ENCODE data around the gene SPRR2D.

GRCh38 chr1:153071511-153071910, 30.6 kb upstream of the SPRR2D start, which contains the start of gene SPRR2B:
- TF ChIP-seq, protein P1, sequence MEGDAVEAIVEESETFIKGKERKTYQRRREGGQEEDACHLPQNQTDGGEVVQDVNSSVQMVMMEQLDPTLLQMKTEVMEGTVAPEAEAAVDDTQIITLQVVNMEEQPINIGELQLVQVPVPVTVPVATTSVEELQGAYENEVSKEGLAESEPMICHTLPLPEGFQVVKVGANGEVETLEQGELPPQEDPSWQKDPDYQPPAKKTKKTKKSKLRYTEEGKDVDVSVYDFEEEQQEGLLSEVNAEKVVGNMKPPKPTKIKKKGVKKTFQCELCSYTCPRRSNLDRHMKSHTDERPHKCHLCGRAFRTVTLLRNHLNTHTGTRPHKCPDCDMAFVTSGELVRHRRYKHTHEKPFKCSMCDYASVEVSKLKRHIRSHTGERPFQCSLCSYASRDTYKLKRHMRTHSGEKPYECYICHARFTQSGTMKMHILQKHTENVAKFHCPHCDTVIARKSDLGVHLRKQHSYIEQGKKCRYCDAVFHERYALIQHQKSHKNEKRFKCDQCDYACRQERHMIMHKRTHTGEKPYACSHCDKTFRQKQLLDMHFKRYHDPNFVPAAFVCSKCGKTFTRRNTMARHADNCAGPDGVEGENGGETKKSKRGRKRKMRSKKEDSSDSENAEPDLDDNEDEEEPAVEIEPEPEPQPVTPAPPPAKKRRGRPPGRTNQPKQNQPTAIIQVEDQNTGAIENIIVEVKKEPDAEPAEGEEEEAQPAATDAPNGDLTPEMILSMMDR (IDR thresholded peaks at IDR 0.05) = no peak
- TF ChIP-seq POLR2A (IDR thresholded peaks at IDR 0.05) = no peak
- no peak for TF ChIP-seq POLR2AphosphoS5 (IDR thresholded peaks at IDR 0.05)
